Gastrocnemius medialis (tissue), 4 donors: Measurements from ENCODE around the gene ALPL. TPM values are rescaled to one million over a fixed set of nuclear protein-coding genes. Genes with fewer than 3 reads are reported as not detected.

Experiments
- ATAC-seq, 2 donors: fragments of 150-250 bp; one replicate each; pipeline ENCODE4 v1.9.1; 2016
- DNase-seq, 2 donors: peaks; one replicate each; pipeline ENCODE4 v3.0.0-alpha.2; 2019
- H3K27ac ChIP-seq, 4 donors: fragments of 200-600 bp; sonication (generic); 1 replicate in 1 of 4; 2 replicates in 3 of 4; pipeline ENCODE4 v1.5.1; 2016 to 2018; ENCODE audit warnings: mild to moderate bottlenecking in 2 of 4, moderate library complexity in 1 of 4
- H3K27me3 ChIP-seq, 3 donors: fragments of 200-600 bp; sonication (generic) in 2 of 3; 1 replicate in 1 of 3; 2 replicates in 2 of 3; pipeline versions ENCODE4 v1.5.1 to v1.6.0; 2016 to 2019; ENCODE audit warnings: mild to moderate bottlenecking in 1 of 3, moderate library complexity in 1 of 3
- H3K36me3 ChIP-seq, 2 donors: fragments of 200-600 bp; sonication (generic) in 1 of 2; one replicate each; pipeline ENCODE4 v1.5.1; 2017 to 2018
- H3K4me1 ChIP-seq, 2 donors: fragments of 200-600 bp; sonication (generic) in 1 of 2; one replicate each; pipeline ENCODE4 v1.5.1; 2016 to 2017; ENCODE audit warnings: mild to moderate bottlenecking in 2 of 2
- H3K4me3 ChIP-seq, 4 donors: fragments of 200-600 bp; sonication (generic) in 3 of 4; 1 replicate in 1 of 4; 2 replicates in 3 of 4; pipeline ENCODE4 v1.5.1; 2016 to 2019; ENCODE audit warnings: mild to moderate bottlenecking in 2 of 4
- H3K9me3 ChIP-seq, 3 donors: fragments of 200-600 bp; sonication (generic) in 2 of 3; 1 replicate in 1 of 3; 2 replicates in 2 of 3; pipeline ENCODE4 v1.5.1; 2016 to 2019
- CTCF ChIP-seq, 5 experiments: fragments of 450-650 bp in 3 of 5; fragments of 200-600 bp in 2 of 5; sonication (generic) in 2 of 5; IDR thresholded peaks in 4 of 5; conservative IDR thresholded peaks in 1 of 5; 1 replicate in 4 of 5; 2 replicates in 1 of 5; pipeline ENCODE4 v1.5.1; 2016 to 2019; ENCODE audit warnings: antibody characterized with exemption in 5 of 5, mild to moderate bottlenecking in 3 of 5, moderate library complexity in 3 of 5
- POLR2A ChIP-seq, 2 donors: fragments of 450-650 bp; IDR thresholded peaks; one replicate each; pipeline ENCODE4 v1.6.1; 2017; ENCODE audit warnings: antibody characterized with exemption in 2 of 2, mild to moderate bottlenecking in 2 of 2, moderate library complexity in 2 of 2
- in situ Hi-C, 4 donors: fragments of 200-750 bp; cut with MboI; loops; one replicate each; pipeline versions ENCODE4 v1.15.0 to v1.8.0; 2017; ENCODE audit warnings: low sequenced_read_pairs in 4 of 4
- intact Hi-C: fragments of 100-400 bp; cut with DNase I; formaldehyde crosslinking; loops from one replicate; pipeline ENCODE4 v1.15.1; 2023; ENCODE audit warnings: low total_unique reads
- total RNA-seq, 4 donors: library from RNA; depleted of rRNA; stranded (reverse); fragments of >200 nt; gene quantifications; one replicate each; pipeline versions ENCODE4 v1.1.0 to v1.2.3, GENCODE V29; 2016

The ALPL gene
- total RNA-seq, 4 donors from 2014 or later, result 0.90 to 3.6 (median 2.2) TPM

- no peak for TF ChIP-seq POLR2A (IDR thresholded peaks at IDR 0.05)
- TF ChIP-seq CTCF (IDR thresholded peaks at IDR 0.05 in 4 of 5, conservative IDR thresholded peaks at IDR 0.05 in 1 of 5), result no peak
- ATAC-seq (no peak), DNase-seq (no peak)
- no peaks in the 10 kb centered on the region for H3K4me1 ChIP-seq
- no peaks in the 10 kb centered on the region for H3K9me3 ChIP-seq
- peaks cover 0 to 13% (median 2%) of the 10 kb centered on the region in 3 donors for H3K27me3 ChIP-seq
- in situ Hi-C loops (no loop called here), intact Hi-C loops (no loop called here)
- H3K36me3 ChIP-seq, result no peaks in the 10 kb centered on the region
- no peak overlapping the region for H3K4me3 ChIP-seq
- no peak overlapping the region for H3K27ac ChIP-seq
Measured at GRCh38 chr1:21496063-21496462, 13.2 kb upstream of the ALPL start.

GRCh38 chr1:21496886-21497285 is 12.3 kb upstream of the ALPL start:
- Histone ChIP-seq H3K36me3 (no peaks in the 10 kb centered on the region), H3K4me1 (no peaks in the 10 kb centered on the region), H3K27ac (no peak overlapping the region), H3K9me3 (no peaks in the 10 kb centered on the region), H3K27me3 (peaks cover 0 to 5% (median 2%) of the 10 kb centered on the region in 3 donors), H3K4me3 (no peak overlapping the region)
- intact Hi-C loops (no loop called here), in situ Hi-C loops (no loop called here)
- TF ChIP-seq CTCF (IDR thresholded peaks at IDR 0.05 in 4 of 5, conservative IDR thresholded peaks at IDR 0.05 in 1 of 5) (no peak), POLR2A (IDR thresholded peaks at IDR 0.05) (no peak)
- ATAC-seq (no peak), DNase-seq (no peak)

GRCh38 chr1:21497466-21498061 is 11.7 kb upstream of the ALPL start:
- Histone ChIP-seq H3K27ac (no peak overlapping the region), H3K4me1 (no peaks in the 10 kb centered on the region), H3K9me3 (no peaks in the 10 kb centered on the region), H3K27me3 (peaks cover 0 to 5% (median 2%) of the 10 kb centered on the region in 3 donors), H3K4me3 (no peak overlapping the region), H3K36me3 (no peaks in the 10 kb centered on the region)
- TF ChIP-seq POLR2A (IDR thresholded peaks at IDR 0.05) (no peak), CTCF (IDR thresholded peaks at IDR 0.05 in 4 of 5, conservative IDR thresholded peaks at IDR 0.05 in 1 of 5) (no peak)
- intact Hi-C loops (no loop called here), in situ Hi-C loops (no loop called here)
- no peak for DNase-seq
- ATAC-seq, result no peak

- H3K4me1 ChIP-seq, result no peaks in the 10 kb centered on the region
- no peak for ATAC-seq
- in situ Hi-C loops (no loop called here), intact Hi-C loops (no loop called here)
- H3K9me3 ChIP-seq, result no peaks in the 10 kb centered on the region
- TF ChIP-seq POLR2A (IDR thresholded peaks at IDR 0.05), result no peak
- no peak for TF ChIP-seq CTCF (IDR thresholded peaks at IDR 0.05 in 4 of 5, conservative IDR thresholded peaks at IDR 0.05 in 1 of 5)
- H3K36me3 ChIP-seq, result no peaks in the 10 kb centered on the region
- no peak overlapping the region for H3K4me3 ChIP-seq
- DNase-seq, result no peak
- H3K27me3 ChIP-seq, result no peaks in the 10 kb centered on the region
- no peak overlapping the region for H3K27ac ChIP-seq
Measured at GRCh38 chr1:21499283-21499950, 9.8 kb upstream of the ALPL start.
